Nephron (organoid): Measurements from ENCODE around the gene LDAH.

Experiments used
- H3K27ac Mint-ChIP-seq, 3 experiments: 2 replicates each; pipeline ENCODE4 v1.8.0; 2020; ENCODE audit warnings: mixed read lengths in 3 of 3, mild to moderate bottlenecking in 2 of 3, moderate library complexity in 1 of 3
- H3K27me3 Mint-ChIP-seq: 2 replicates; pipeline ENCODE4 v1.8.0; 2021; ENCODE audit warnings: low read depth, mild to moderate bottlenecking, moderate library complexity, mixed read lengths
- H3K36me3 Mint-ChIP-seq: 2 replicates; pipeline ENCODE4 v1.8.0; 2020; ENCODE audit warnings: low read depth, mixed read lengths
- H3K4me1 Mint-ChIP-seq: 2 replicates; pipeline ENCODE4 v1.8.0; 2020; ENCODE audit warnings: mixed read lengths
- H3K4me3 Mint-ChIP-seq, 3 experiments: 2 replicates each; pipeline ENCODE4 v1.8.0; 2020; ENCODE audit warnings: mild to moderate bottlenecking in 3 of 3, mixed read lengths in 3 of 3, moderate library complexity in 2 of 3
- H3K9me3 Mint-ChIP-seq: 2 replicates; pipeline ENCODE4 v1.8.0; 2020; ENCODE audit warnings: mixed read lengths
- TF ChIP-seq, protein P1 (sequence below), 3 experiments: fragments of 200-600 bp; sonication (generic); IDR thresholded peaks; one replicate each; pipeline ENCODE4 v1.5.0; 2021; ENCODE audit warnings: antibody characterized with exemption in 3 of 3; ENCODE audit not compliant: unreplicated experiment in 3 of 3

LDAH gene

GRCh38 chr2:20656561-20656960 lies 166.3 kb downstream of the LDAH start:
- Mint-ChIP-seq H3K36me3 (no peaks in the 10 kb centered on the region), H3K4me1 (no peaks in the 10 kb centered on the region), H3K27ac (no peak overlapping the region), H3K4me3 (no peak overlapping the region), H3K9me3 (no peaks in the 10 kb centered on the region), H3K27me3 (peaks cover 77% of the 10 kb centered on the region)
- TF ChIP-seq, protein P1, sequence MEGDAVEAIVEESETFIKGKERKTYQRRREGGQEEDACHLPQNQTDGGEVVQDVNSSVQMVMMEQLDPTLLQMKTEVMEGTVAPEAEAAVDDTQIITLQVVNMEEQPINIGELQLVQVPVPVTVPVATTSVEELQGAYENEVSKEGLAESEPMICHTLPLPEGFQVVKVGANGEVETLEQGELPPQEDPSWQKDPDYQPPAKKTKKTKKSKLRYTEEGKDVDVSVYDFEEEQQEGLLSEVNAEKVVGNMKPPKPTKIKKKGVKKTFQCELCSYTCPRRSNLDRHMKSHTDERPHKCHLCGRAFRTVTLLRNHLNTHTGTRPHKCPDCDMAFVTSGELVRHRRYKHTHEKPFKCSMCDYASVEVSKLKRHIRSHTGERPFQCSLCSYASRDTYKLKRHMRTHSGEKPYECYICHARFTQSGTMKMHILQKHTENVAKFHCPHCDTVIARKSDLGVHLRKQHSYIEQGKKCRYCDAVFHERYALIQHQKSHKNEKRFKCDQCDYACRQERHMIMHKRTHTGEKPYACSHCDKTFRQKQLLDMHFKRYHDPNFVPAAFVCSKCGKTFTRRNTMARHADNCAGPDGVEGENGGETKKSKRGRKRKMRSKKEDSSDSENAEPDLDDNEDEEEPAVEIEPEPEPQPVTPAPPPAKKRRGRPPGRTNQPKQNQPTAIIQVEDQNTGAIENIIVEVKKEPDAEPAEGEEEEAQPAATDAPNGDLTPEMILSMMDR (IDR thresholded peaks at IDR 0.05; ENCODE audit: unreplicated experiment in 3 of 3) = no peak

- H3K4me3 Mint-ChIP-seq = no peak overlapping the region
- H3K27me3 Mint-ChIP-seq = peaks cover 56% of the 10 kb centered on the region
- no peak overlapping the region for H3K27ac Mint-ChIP-seq
- TF ChIP-seq, protein P1 (IDR thresholded peaks at IDR 0.05; ENCODE audit: unreplicated experiment in 3 of 3) = no peak
- H3K36me3 Mint-ChIP-seq = no peaks in the 10 kb centered on the region
- no peaks in the 10 kb centered on the region for H3K9me3 Mint-ChIP-seq
- H3K4me1 Mint-ChIP-seq = peaks cover 9% of the 10 kb centered on the region
These were observed 168.4 kb downstream of the LDAH start for GRCh38 chr2:20654535-20654813.

GRCh38 chr2:20653695-20654534 lies 169.0 kb downstream of the LDAH start:
- H3K9me3 Mint-ChIP-seq = no peaks in the 10 kb centered on the region
- no peak overlapping the region for H3K27ac Mint-ChIP-seq
- H3K27me3 Mint-ChIP-seq = peaks cover 50% of the 10 kb centered on the region
- TF ChIP-seq, protein P1 (IDR thresholded peaks at IDR 0.05; ENCODE audit: unreplicated experiment in 3 of 3) = no peak
- peak overlapping the region in 1 of 3 experiments; percentile 9 for H3K4me3 Mint-ChIP-seq
- H3K4me1 Mint-ChIP-seq = peaks cover 14% of the 10 kb centered on the region
- H3K36me3 Mint-ChIP-seq = no peaks in the 10 kb centered on the region

DNA sequence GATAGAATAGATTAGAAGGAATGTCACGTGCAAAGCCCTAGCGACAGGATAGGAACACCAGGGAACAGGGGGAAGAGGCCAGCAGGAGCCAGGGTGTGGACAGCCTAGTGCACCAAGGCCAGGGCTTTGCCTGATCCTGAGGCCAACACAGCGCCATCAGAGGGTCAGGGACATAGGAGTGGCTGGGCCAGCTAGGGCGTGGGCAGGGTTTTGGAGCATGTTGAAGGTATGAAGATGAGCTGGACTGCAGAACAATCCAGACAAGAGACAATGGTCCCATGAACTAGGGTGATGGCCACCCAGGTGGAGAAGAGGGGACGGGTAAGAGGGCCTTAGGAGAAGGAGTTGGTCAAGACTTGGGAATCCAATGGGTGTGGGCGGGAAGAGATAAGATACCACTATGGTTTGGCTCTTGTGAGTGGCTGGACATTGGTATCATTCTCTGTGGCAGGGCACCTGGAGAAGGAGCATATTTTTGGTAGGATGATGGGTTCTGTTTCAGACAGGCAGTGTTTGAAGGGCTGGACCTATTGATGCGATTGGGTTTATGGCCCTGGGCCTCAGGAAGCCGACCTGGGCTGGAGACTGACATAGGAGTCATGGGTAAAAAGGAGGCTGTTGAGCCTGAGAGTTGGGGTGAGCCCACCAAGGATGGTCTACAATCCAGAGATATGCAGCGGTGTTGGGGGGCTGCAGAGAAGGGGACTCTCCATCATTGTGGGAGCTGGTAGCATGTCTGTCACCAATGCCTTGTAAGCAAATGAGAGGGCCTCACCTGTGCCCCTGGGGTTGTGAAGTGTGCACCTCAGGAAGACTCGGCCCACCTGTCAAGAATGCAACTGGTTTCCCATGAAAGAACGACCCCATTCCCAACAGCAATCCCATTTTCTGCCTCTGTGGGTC lies 170.0 kb downstream of the LDAH start:
- TF ChIP-seq, protein P1 (IDR thresholded peaks at IDR 0.05; ENCODE audit: unreplicated experiment in 3 of 3) = no peak
- Mint-ChIP-seq H3K4me1 (peaks cover 24% of the 10 kb centered on the region), H3K36me3 (no peaks in the 10 kb centered on the region), H3K4me3 (peak overlapping the region in 2 of 3 experiments; percentile 15 to 19), H3K27ac (no peak overlapping the region), H3K9me3 (no peaks in the 10 kb centered on the region), H3K27me3 (peaks cover 41% of the 10 kb centered on the region)

- H3K9me3 Mint-ChIP-seq = no peaks in the 10 kb centered on the region
- H3K27ac Mint-ChIP-seq = peak overlapping the region in 1 of 3 experiments; percentile 95
- TF ChIP-seq, protein P1 (IDR thresholded peaks at IDR 0.05; ENCODE audit: unreplicated experiment in 3 of 3) = no peak
- H3K27me3 Mint-ChIP-seq = peaks cover 34% of the 10 kb centered on the region
- H3K4me3 Mint-ChIP-seq = peak overlapping the region; percentile 69 to 95 (median 77)
- peaks cover 27% of the 10 kb centered on the region for H3K4me1 Mint-ChIP-seq
- no peaks in the 10 kb centered on the region for H3K36me3 Mint-ChIP-seq
These were observed 170.8 kb downstream of the LDAH start for GRCh38 chr2:20652141-20652540.
